ENCODE data around the gene PTPRN.

The PTPRN gene

GRCh38 chr2:219292616-219293015 lies 16.6 kb downstream of the PTPRN start:
- Histone ChIP-seq H3K9me3 (ENCODE audit: control insufficient read depth, insufficient read depth, low read length) (no peaks in the 10 kb centered on the region), H3K79me2 (ENCODE audit: control insufficient read depth, low read length) (no peaks in the 10 kb centered on the region), H3K9me2 (replicated peaks; ENCODE audit: control insufficient read depth, low read length) (no peaks in the 10 kb centered on the region), H3K4me2 (ENCODE audit: low read length) (no peak overlapping the region), H3K4me1 (ENCODE audit: control insufficient read depth, low read length) (peaks cover 18% of the 10 kb centered on the region), H3F3A (ENCODE audit: control insufficient read depth, insufficient read depth) (peaks cover 2% of the 10 kb centered on the region; the same call in 1 of the 2 replicates), H3K36me3 (ENCODE audit: control insufficient read depth, low read length) (no peaks in the 10 kb centered on the region), H4K20me1 (ENCODE audit: control insufficient read depth, insufficient read depth, low read depth, low read length) (no peaks in the 10 kb centered on the region), H3K27ac (ENCODE audit: low read depth, low read length) (no peak overlapping the region), H3K4me3 (ENCODE audit: low read length) (no peak overlapping the region), H3K27me3 (ENCODE audit: control insufficient read depth, low read length) (no peaks in the 10 kb centered on the region)
- TF ChIP-seq, protein P1, sequence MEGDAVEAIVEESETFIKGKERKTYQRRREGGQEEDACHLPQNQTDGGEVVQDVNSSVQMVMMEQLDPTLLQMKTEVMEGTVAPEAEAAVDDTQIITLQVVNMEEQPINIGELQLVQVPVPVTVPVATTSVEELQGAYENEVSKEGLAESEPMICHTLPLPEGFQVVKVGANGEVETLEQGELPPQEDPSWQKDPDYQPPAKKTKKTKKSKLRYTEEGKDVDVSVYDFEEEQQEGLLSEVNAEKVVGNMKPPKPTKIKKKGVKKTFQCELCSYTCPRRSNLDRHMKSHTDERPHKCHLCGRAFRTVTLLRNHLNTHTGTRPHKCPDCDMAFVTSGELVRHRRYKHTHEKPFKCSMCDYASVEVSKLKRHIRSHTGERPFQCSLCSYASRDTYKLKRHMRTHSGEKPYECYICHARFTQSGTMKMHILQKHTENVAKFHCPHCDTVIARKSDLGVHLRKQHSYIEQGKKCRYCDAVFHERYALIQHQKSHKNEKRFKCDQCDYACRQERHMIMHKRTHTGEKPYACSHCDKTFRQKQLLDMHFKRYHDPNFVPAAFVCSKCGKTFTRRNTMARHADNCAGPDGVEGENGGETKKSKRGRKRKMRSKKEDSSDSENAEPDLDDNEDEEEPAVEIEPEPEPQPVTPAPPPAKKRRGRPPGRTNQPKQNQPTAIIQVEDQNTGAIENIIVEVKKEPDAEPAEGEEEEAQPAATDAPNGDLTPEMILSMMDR (IDR thresholded peaks at IDR 0.05; ENCODE audit: low read depth, low read length, poor library complexity, severe bottlenecking) = no peak
- TF ChIP-seq EZH2phosphoT487 (IDR thresholded peaks at IDR 0.05; ENCODE audit: borderline replicate concordance, low read length) = no peak

GRCh38 chr2:219291910-219292490 lies 17.2 kb downstream of the PTPRN start:
- no peaks in the 10 kb centered on the region for H3K9me2 ChIP-seq (replicated peaks; ENCODE audit: control insufficient read depth, low read length)
- H3K79me2 ChIP-seq (ENCODE audit: control insufficient read depth, low read length) = no peaks in the 10 kb centered on the region
- TF ChIP-seq, protein P1 (IDR thresholded peaks at IDR 0.05; ENCODE audit: low read depth, low read length, poor library complexity, severe bottlenecking) = no peak
- no peak for TF ChIP-seq EZH2phosphoT487 (IDR thresholded peaks at IDR 0.05; ENCODE audit: borderline replicate concordance, low read length)
- H3F3A ChIP-seq (ENCODE audit: control insufficient read depth, insufficient read depth) = peaks cover 2% of the 10 kb centered on the region; the same call in 1 of the 2 replicates
- no peaks in the 10 kb centered on the region for H3K36me3 ChIP-seq (ENCODE audit: control insufficient read depth, low read length)
- H3K9me3 ChIP-seq (ENCODE audit: control insufficient read depth, insufficient read depth, low read length) = no peaks in the 10 kb centered on the region
- H3K27ac ChIP-seq (ENCODE audit: low read depth, low read length) = no peak overlapping the region
- H4K20me1 ChIP-seq (ENCODE audit: control insufficient read depth, insufficient read depth, low read depth, low read length) = no peaks in the 10 kb centered on the region
- no peak overlapping the region for H3K4me2 ChIP-seq (ENCODE audit: low read length)
- H3K27me3 ChIP-seq (ENCODE audit: control insufficient read depth, low read length) = no peaks in the 10 kb centered on the region
- H3K4me1 ChIP-seq (ENCODE audit: control insufficient read depth, low read length) = peaks cover 18% of the 10 kb centered on the region
- H3K4me3 ChIP-seq (ENCODE audit: low read length) = no peak overlapping the region

- no peak overlapping the region for H3K27ac ChIP-seq (ENCODE audit: low read depth, low read length)
- peaks cover 18% of the 10 kb centered on the region for H3K4me1 ChIP-seq (ENCODE audit: control insufficient read depth, low read length)
- no peaks in the 10 kb centered on the region for H3K9me2 ChIP-seq (replicated peaks; ENCODE audit: control insufficient read depth, low read length)
- H3K4me3 ChIP-seq (ENCODE audit: low read length) = no peak overlapping the region
- H3K9me3 ChIP-seq (ENCODE audit: control insufficient read depth, insufficient read depth, low read length) = no peaks in the 10 kb centered on the region
- H4K20me1 ChIP-seq (ENCODE audit: control insufficient read depth, insufficient read depth, low read depth, low read length) = no peaks in the 10 kb centered on the region
- H3K79me2 ChIP-seq (ENCODE audit: control insufficient read depth, low read length) = no peaks in the 10 kb centered on the region
- peaks cover 2% of the 10 kb centered on the region; the same call in 1 of the 2 replicates for H3F3A ChIP-seq (ENCODE audit: control insufficient read depth, insufficient read depth)
- no peaks in the 10 kb centered on the region for H3K36me3 ChIP-seq (ENCODE audit: control insufficient read depth, low read length)
- H3K27me3 ChIP-seq (ENCODE audit: control insufficient read depth, low read length) = no peaks in the 10 kb centered on the region
- no peak overlapping the region for H3K4me2 ChIP-seq (ENCODE audit: low read length)
- TF ChIP-seq, protein P1 (IDR thresholded peaks at IDR 0.05; ENCODE audit: low read depth, low read length, poor library complexity, severe bottlenecking) = no peak
Measured at GRCh38 chr2:219291394-219291793, 17.8 kb downstream of the PTPRN start.
